HUES6 (cell line): ENCODE measurements around the gene LHFPL6.

ENCODE experiments used
- H3K27ac ChIP-seq: 2 replicates; pipeline ENCODE4 v1.7.0; 2013; ENCODE audit warnings: low read depth, mild to moderate bottlenecking, low read length, inconsistent platforms
- H3K27me3 ChIP-seq: 2 replicates; pipeline ENCODE4 v1.6.1; 2013; ENCODE audit warnings: low read length; ENCODE audit not compliant: control insufficient read depth, insufficient read depth
- H3K36me3 ChIP-seq: 2 replicates; pipeline ENCODE4 v1.6.1; 2013; ENCODE audit warnings: low read length; ENCODE audit not compliant: control insufficient read depth, insufficient read depth
- H3K4me1 ChIP-seq: 2 replicates; pipeline ENCODE4 v1.6.1; 2013; ENCODE audit warnings: low read length; ENCODE audit not compliant: control insufficient read depth, insufficient read depth
- H3K4me3 ChIP-seq: 2 replicates; pipeline ENCODE4 v1.5.1; 2013; ENCODE audit warnings: low read depth, low read length
- H3K9ac ChIP-seq: one replicate; pipeline ENCODE4 v1.6.1; 2013; ENCODE audit warnings: mild to moderate bottlenecking, low read length
- H3K9me3 ChIP-seq: 2 replicates; pipeline ENCODE4 v1.6.1; 2013; ENCODE audit warnings: low read depth, low read length; ENCODE audit not compliant: control insufficient read depth, insufficient read depth

The LHFPL6 gene

GRCh38 chr13:39302820-39303219 lies 300.2 kb downstream of the LHFPL6 start:
- Histone ChIP-seq H3K36me3 (no peaks in the 10 kb centered on the region), H3K4me1 (no peaks in the 10 kb centered on the region), H3K9ac (no peak overlapping the region), H3K27me3 (no peaks in the 10 kb centered on the region), H3K4me3 (no peak overlapping the region), H3K27ac (no peak overlapping the region), H3K9me3 (peaks cover 3% of the 10 kb centered on the region; the same call in 1 of the 2 replicates)

GRCh38 chr13:39298951-39299350 lies 304.0 kb downstream of the LHFPL6 start:
- H3K9ac ChIP-seq = no peak overlapping the region
- peaks cover 28% of the 10 kb centered on the region for H3K9me3 ChIP-seq

GRCh38 chr13:39297664-39298171 lies 305.3 kb downstream of the LHFPL6 start:
- peaks cover 28% of the 10 kb centered on the region for H3K9me3 ChIP-seq
- H3K9ac ChIP-seq = no peak overlapping the region
- no peak overlapping the region for H3K4me3 ChIP-seq
- no peak overlapping the region for H3K27ac ChIP-seq
- H3K27me3 ChIP-seq = no peaks in the 10 kb centered on the region
- H3K36me3 ChIP-seq = no peaks in the 10 kb centered on the region
- H3K4me1 ChIP-seq = no peaks in the 10 kb centered on the region

More at GRCh38 chr13:39298951-39299350, 304.0 kb downstream of the LHFPL6 start:
- no peaks in the 10 kb centered on the region for H3K36me3 ChIP-seq
- H3K27me3 ChIP-seq = no peaks in the 10 kb centered on the region
- no peak overlapping the region for H3K4me3 ChIP-seq
- no peak overlapping the region for H3K27ac ChIP-seq
- no peaks in the 10 kb centered on the region for H3K4me1 ChIP-seq

- Histone ChIP-seq H3K9ac (no peak overlapping the region), H3K9me3 (peaks cover 31% of the 10 kb centered on the region), H3K27me3 (no peaks in the 10 kb centered on the region), H3K4me1 (no peaks in the 10 kb centered on the region), H3K4me3 (no peak overlapping the region), H3K27ac (no peak overlapping the region), H3K36me3 (no peaks in the 10 kb centered on the region)
Measured at GRCh38 chr13:39297023-39297422, 306.0 kb downstream of the LHFPL6 start.

GRCh38 chr13:39296193-39296592 lies 306.8 kb downstream of the LHFPL6 start:
- no peaks in the 10 kb centered on the region for H3K36me3 ChIP-seq
- H3K27me3 ChIP-seq = no peaks in the 10 kb centered on the region
- peaks cover 32% of the 10 kb centered on the region for H3K9me3 ChIP-seq
- no peak overlapping the region for H3K4me3 ChIP-seq
- no peak overlapping the region for H3K9ac ChIP-seq
- H3K27ac ChIP-seq = no peak overlapping the region
- no peaks in the 10 kb centered on the region for H3K4me1 ChIP-seq
